CD4-positive, CD25-positive, alpha-beta regulatory T cell (primary cell): Measurements from ENCODE around the gene GSX2. TPM values are rescaled to one million over a fixed set of nuclear protein-coding genes. Genes with fewer than 3 reads are reported as not detected.
"Not testable (repeated sequence)": the region's sequence is repeated elsewhere in the genome, so short reads cannot be mapped to it uniquely, and the experiment has no call there.

Experiments used
- ATAC-seq, 2 donors: fragments of 150-1000 bp; cut with Tn5 transposase; one replicate each; pipeline ENCODE4 v1.10.0; 2021; ENCODE audit warnings: low read depth in 2 of 2, moderate number of reproducible peaks in 2 of 2, moderate library complexity in 1 of 2
- DNase-seq, 3 donors: peaks; one replicate each; pipeline versions ENCODE4 v3.0.0 to v3.0.0-alpha.2; 2012 to 2022; ENCODE audit warnings: mixed read lengths in 1 of 3
- H3K27ac ChIP-seq: one replicate; pipeline ENCODE4 v1.7.0; 2013; ENCODE audit warnings: mild to moderate bottlenecking, low read length; ENCODE audit not compliant: insufficient read depth, poor library complexity, severe bottlenecking
- H3K27me3 ChIP-seq: one replicate; pipeline ENCODE4 v1.7.0; 2013; ENCODE audit warnings: low read length; ENCODE audit not compliant: control insufficient read depth, insufficient read depth
- H3K36me3 ChIP-seq: one replicate; pipeline ENCODE4 v1.7.0; 2013; ENCODE audit warnings: mild to moderate bottlenecking, low read length, moderate library complexity; ENCODE audit not compliant: control insufficient read depth, insufficient read depth
- H3K4me1 ChIP-seq: 2 replicates; pipeline ENCODE4 v1.7.0; 2013; ENCODE audit warnings: mild to moderate bottlenecking, low read length; ENCODE audit not compliant: insufficient read depth, control insufficient read depth, poor library complexity, severe bottlenecking
- H3K4me3 ChIP-seq: one replicate; pipeline ENCODE4 v1.7.0; 2013; ENCODE audit warnings: low read depth, mild to moderate bottlenecking, low read length, moderate library complexity
- H3K9me3 ChIP-seq, 2 experiments: 1 replicate in 1 of 2; 2 replicates in 1 of 2; pipeline ENCODE4 v1.7.0; 2013; ENCODE audit warnings: low read length in 2 of 2, mild to moderate bottlenecking in 1 of 2, moderate library complexity in 1 of 2; ENCODE audit not compliant: control insufficient read depth in 2 of 2
- H3K27ac Mint-ChIP-seq, 3 donors: one replicate each; pipeline ENCODE4 v1.8.0; 2020 to 2022; ENCODE audit warnings: mild to moderate bottlenecking in 3 of 3, mixed read lengths in 3 of 3, moderate library complexity in 2 of 3
- H3K27me3 Mint-ChIP-seq: one replicate; pipeline ENCODE4 v1.8.0; 2022; ENCODE audit warnings: mild to moderate bottlenecking, mixed read lengths
- H3K36me3 Mint-ChIP-seq: one replicate; pipeline ENCODE4 v1.8.0; 2020; ENCODE audit warnings: mixed read lengths
- H3K4me1 Mint-ChIP-seq, 4 donors: one replicate each; pipeline ENCODE4 v1.8.0; 2020 to 2022; ENCODE audit warnings: mixed read lengths in 4 of 4, mild to moderate bottlenecking in 1 of 4
- H3K4me3 Mint-ChIP-seq, 4 donors: one replicate each; pipeline ENCODE4 v1.8.0; 2020 to 2022; ENCODE audit warnings: mild to moderate bottlenecking in 4 of 4, mixed read lengths in 4 of 4, moderate library complexity in 3 of 4
- H3K9me3 Mint-ChIP-seq, 7 donors: one replicate each; pipeline ENCODE4 v1.8.0; 2020 to 2022; ENCODE audit warnings: mixed read lengths in 7 of 7, mild to moderate bottlenecking in 3 of 7, moderate library complexity in 2 of 7
- polyA plus RNA-seq, 4 donors: library from polyadenylated mRNA; unstranded; fragments of 300-500 nt; fragmentation: Illumina TruSeq; gene quantifications; one replicate each; pipeline ENCODE4 v1.2.3, GENCODE V29; 2021
- total RNA-seq: library from RNA; stranded (reverse); gene quantifications from one replicate; pipeline ENCODE4 v1.2.3, GENCODE V29; 2022

The GSX2 gene
- total RNA-seq (not detected), polyA plus RNA-seq (not detected)

DNA sequence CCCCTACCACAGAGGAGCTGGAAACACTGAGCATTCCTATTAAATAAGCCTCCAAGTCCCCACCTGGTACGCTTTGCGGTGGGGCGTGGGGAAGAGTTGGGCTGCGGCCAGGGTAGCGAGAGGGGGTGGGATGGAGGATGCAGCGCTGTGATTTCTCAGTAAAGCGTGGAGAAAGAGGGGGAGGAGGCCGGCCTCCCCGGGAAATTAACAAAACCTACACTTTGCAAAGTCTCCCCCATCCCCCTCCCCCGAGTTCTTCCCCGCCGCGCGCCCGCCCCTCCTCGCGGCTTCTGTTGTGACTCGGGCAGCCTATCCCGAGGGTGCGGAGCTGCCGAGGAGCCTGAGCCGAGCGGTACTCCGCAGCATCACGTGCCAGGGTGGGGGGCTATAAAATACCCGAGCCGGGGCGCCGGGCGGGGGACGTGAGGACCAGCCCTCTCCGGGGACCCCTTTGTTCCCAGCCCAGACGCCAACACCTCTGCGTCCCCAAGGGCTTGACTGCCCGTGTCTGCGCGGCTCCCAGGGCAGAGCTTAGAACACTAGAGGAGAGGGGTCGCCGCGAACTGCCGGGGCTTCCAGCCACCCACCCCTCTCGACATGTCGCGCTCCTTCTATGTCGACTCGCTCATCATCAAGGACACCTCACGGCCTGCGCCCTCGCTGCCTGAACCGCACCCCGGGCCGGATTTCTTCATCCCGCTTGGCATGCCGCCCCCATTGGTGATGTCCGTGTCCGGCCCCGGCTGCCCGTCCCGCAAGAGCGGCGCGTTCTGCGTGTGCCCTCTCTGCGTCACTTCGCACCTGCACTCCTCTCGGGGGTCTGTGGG is at the start of gene GSX2:
TSS of gene GSX2 (plus strand) at position 416 of the 827 bp plus-strand sequence. CDS start at position 598, 182 bp downstream.
- H3K27me3 Mint-ChIP-seq, result peaks cover 91% of the 10 kb centered on the region
- DNase-seq, result no peak
- no peaks in the 10 kb centered on the region for H3K36me3 Mint-ChIP-seq
- ATAC-seq, result no peak
- no peak within 1 kb of the TSS for H3K27ac ChIP-seq
- peaks cover 30% of the 10 kb centered on the region for H3K4me1 ChIP-seq
- H3K36me3 ChIP-seq, result no peaks in the 10 kb centered on the region
- peaks cover 0 to 1% (median 0%) of the 10 kb centered on the region in 7 donors for H3K9me3 Mint-ChIP-seq
- peaks cover 4 to 50% (median 29%) of the 10 kb centered on the region in 4 donors for H3K4me1 Mint-ChIP-seq
- H3K4me3 ChIP-seq, result peak within 1 kb of the TSS; percentile 54
- peaks cover 68% of the 10 kb centered on the region for H3K27me3 ChIP-seq
- no peak within 1 kb of the TSS for H3K27ac Mint-ChIP-seq
- no peaks in the 10 kb centered on the region for H3K9me3 ChIP-seq
- H3K4me3 Mint-ChIP-seq, result peak within 1 kb of the TSS; percentile 11 to 78 (median 57)

DNA sequence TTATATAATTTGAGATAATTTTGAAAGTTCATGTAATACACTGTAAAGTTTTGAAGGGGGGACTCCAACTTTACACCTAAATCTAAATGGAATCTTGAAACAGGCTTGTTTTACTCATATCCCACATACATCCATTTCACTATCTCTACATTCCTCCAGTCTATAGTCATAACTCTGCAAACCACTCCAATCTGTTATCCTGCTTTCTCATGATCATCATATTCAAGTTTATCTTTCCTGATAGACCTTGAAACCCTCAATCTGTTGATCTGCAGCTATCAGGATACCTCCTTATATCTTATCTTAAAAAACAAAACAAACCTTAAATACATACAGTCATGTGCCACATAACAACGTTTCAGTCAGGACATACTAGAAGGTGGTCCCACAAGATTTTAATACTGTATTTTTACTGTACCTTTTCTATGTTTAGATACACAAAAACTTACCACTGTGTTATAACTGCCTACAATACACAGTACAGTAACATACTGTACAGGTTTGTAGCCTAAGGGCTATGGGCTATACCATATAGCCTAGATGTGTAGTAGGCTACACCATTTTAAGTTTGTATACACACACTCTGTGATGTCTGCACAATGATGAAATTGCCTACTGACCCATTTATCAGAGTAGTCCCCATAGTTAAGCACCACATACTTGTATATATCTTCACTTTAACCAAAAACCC is 49.6 kb upstream of the GSX2 start:
- H3K4me3 ChIP-seq, result no peak overlapping the region
- peaks cover 0 to 1% (median 0%) of the 10 kb centered on the region in 7 donors for H3K9me3 Mint-ChIP-seq
- ATAC-seq, result no peak
- H3K36me3 ChIP-seq, result peaks cover 12% of the 10 kb centered on the region
- H3K9me3 ChIP-seq, result no peaks in the 10 kb centered on the region
- peaks cover 14% of the 10 kb centered on the region for H3K4me1 ChIP-seq
- no peak for DNase-seq
- H3K27me3 Mint-ChIP-seq, result no peaks in the 10 kb centered on the region
- H3K4me1 Mint-ChIP-seq, result peaks cover 35 to 49% (median 39%) of the 10 kb centered on the region in 4 donors
- H3K27ac Mint-ChIP-seq, result peak overlapping the region in 1 of 3 donors; percentile 4
- H3K27ac ChIP-seq, result peak overlapping the region; percentile 6
- peaks cover 22% of the 10 kb centered on the region for H3K36me3 Mint-ChIP-seq
- no peaks in the 10 kb centered on the region for H3K27me3 ChIP-seq
- H3K4me3 Mint-ChIP-seq, result peak overlapping the region in 2 of 4 donors; percentile 34 to 48

DNA sequence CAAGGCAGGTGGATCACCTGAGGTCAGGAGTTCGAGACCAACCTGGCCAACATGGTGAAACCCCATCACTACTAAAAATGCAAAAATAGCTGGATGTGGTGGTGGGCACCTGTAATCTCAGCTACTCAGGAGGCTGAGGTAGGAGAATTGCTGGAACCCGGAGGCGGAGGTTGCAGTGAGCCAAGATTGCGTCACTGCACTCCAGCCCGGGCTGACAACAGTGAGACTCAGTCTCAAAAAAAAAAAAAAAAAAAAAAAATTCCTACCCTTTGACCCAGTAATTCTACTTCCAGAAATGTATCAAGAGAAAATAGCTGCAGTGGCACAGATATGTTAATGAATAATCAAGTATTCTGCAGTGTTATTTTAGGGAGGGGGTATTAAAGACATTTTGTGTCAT is 46.6 kb upstream of the GSX2 start:
- Mint-ChIP-seq H3K4me1 (peaks cover 53 to 69% (median 63%) of the 10 kb centered on the region in 4 donors), H3K36me3 (peaks cover 23% of the 10 kb centered on the region)
- H3K4me3 ChIP-seq, H3K9me3 ChIP-seq, H3K27ac Mint-ChIP-seq, DNase-seq, H3K27me3 Mint-ChIP-seq, H3K4me3 Mint-ChIP-seq, ATAC-seq, H3K27ac ChIP-seq, H3K27me3 ChIP-seq, H3K36me3 ChIP-seq, H3K9me3 Mint-ChIP-seq: not testable (repeated sequence)
- peaks cover 42% of the 10 kb centered on the region for H3K4me1 ChIP-seq

DNA sequence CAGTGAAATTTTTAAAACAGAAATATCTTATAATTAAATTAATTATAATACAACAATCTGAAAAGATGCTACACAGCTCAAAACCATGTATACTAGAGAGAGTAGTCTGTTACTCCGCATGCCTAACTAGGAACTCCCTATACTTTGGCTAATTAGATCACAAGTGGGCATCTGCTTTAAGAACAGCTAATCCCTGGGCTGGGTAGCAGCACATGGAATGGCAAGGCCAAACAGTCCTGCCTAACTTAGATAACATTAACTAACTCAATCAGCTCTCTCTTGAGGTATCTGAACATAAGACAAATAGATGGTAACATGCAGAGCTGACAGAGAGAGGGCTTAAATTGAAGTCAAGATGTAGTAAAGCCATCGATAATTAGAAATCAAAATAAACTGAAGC is 45.5 kb upstream of the GSX2 start:
- Mint-ChIP-seq H3K36me3 (peaks cover 21% of the 10 kb centered on the region), H3K27ac (peak overlapping the region in 1 of 3 donors; percentile 11), H3K4me3 (peak overlapping the region in 2 of 4 donors; percentile 7 to 34)

DNA sequence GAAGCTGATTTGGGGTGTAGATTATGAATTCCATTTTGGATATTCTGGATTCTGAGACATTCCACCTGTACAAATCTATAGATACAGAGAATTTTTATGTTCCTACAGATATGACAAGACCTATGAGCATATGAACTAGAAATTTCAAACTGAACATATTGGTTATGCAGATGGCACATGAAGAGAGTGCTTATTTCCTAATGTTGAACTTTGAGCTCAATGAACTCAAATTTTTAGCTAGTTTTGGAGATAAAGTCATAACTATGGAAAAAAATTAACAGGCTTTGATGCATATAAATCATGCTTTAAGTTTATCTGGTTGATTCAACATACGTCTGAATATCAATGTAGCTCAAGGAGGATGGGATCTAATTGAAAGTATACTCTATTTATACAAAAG is 44.5 kb upstream of the GSX2 start:
- no peaks in the 10 kb centered on the region for H3K36me3 ChIP-seq
- no peaks in the 10 kb centered on the region for H3K27me3 Mint-ChIP-seq
- peak overlapping the region in 1 of 4 donors; percentile 30 for H3K4me3 Mint-ChIP-seq
- no peaks in the 10 kb centered on the region for H3K9me3 Mint-ChIP-seq
- peak overlapping the region; percentile 27 for H3K4me3 ChIP-seq
- no peak overlapping the region for H3K27ac Mint-ChIP-seq
- H3K4me1 ChIP-seq, result peaks cover 62% of the 10 kb centered on the region
- no peaks in the 10 kb centered on the region for H3K9me3 ChIP-seq
- no peaks in the 10 kb centered on the region for H3K27me3 ChIP-seq
- peaks cover 21% of the 10 kb centered on the region for H3K36me3 Mint-ChIP-seq
- ATAC-seq (no peak), DNase-seq (no peak)
- H3K4me1 Mint-ChIP-seq, result peaks cover 50 to 73% (median 63%) of the 10 kb centered on the region in 4 donors
- no peak overlapping the region for H3K27ac ChIP-seq

More for the DNA sequence above, 45.5 kb upstream of the GSX2 start:
- no peak overlapping the region for H3K27ac ChIP-seq
- no peak for DNase-seq
- H3K4me1 Mint-ChIP-seq, result peaks cover 50 to 73% (median 63%) of the 10 kb centered on the region in 4 donors
- H3K27me3 ChIP-seq, result no peaks in the 10 kb centered on the region
- no peaks in the 10 kb centered on the region for H3K9me3 ChIP-seq
- no peaks in the 10 kb centered on the region for H3K36me3 ChIP-seq
- no peak for ATAC-seq
- H3K9me3 Mint-ChIP-seq, result peaks cover 0 to 1% (median 0%) of the 10 kb centered on the region in 7 donors
- H3K4me1 ChIP-seq, result peaks cover 53% of the 10 kb centered on the region
- H3K27me3 Mint-ChIP-seq, result no peaks in the 10 kb centered on the region
- peak overlapping the region; percentile 33 for H3K4me3 ChIP-seq

DNA sequence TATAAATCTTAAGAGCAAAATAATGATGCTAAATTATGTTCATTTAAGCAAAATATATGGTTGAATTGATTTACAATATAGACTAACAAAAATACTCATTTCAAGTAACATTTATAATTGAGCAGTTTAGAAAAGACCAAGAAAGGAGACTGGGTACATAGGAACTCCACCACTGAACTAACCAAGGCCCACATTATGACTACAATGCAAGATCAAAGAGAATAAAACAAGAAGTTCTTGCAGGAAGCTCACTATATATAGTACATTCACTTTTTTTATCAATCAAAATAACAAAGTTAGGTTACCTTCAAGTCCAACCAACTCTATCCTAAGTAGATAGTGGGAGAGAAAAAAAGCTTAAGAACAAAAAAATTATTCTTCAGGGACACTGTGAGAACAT is 43.6 kb upstream of the GSX2 start:
- Histone ChIP-seq H3K9me3 (no peaks in the 10 kb centered on the region), H3K36me3 (no peaks in the 10 kb centered on the region), H3K27ac (no peak overlapping the region), H3K4me3 (peak overlapping the region; percentile 80), H3K27me3 (no peaks in the 10 kb centered on the region), H3K4me1 (peaks cover 65% of the 10 kb centered on the region)
- no peaks in the 10 kb centered on the region for H3K27me3 Mint-ChIP-seq
- H3K4me1 Mint-ChIP-seq, result peaks cover 45 to 72% (median 64%) of the 10 kb centered on the region in 4 donors
- peak overlapping the region; percentile 3 to 71 (median 65) for H3K4me3 Mint-ChIP-seq
- H3K27ac Mint-ChIP-seq, result no peak overlapping the region
- no peaks in the 10 kb centered on the region for H3K9me3 Mint-ChIP-seq
- ATAC-seq (peak; percentile 52 to 61), DNase-seq (peak in 1 of 3 donors; percentile 37)
- peaks cover 18% of the 10 kb centered on the region for H3K36me3 Mint-ChIP-seq

DNA sequence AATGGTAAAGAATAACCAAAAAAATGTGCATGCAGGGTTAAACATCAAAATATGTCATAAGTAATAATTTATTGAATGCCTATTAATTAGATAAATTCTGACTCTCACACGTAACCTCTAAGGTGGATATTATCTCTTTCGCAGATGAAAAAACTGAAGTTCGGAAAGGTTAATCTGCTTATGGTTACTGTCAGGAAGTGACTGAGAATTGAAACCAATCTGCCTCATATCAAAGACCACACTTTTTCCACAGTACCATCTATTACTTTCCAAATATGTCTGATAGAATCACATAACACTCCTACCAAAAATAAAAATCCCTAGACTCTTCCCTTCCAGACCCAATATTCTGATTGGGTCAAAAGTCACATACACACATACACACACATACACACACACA is 41.8 kb upstream of the GSX2 start:
- Histone ChIP-seq H3K27me3 (no peaks in the 10 kb centered on the region), H3K9me3 (no peaks in the 10 kb centered on the region), H3K36me3 (no peaks in the 10 kb centered on the region), H3K4me1 (peaks cover 71% of the 10 kb centered on the region), H3K4me3 (peak overlapping the region; percentile 80), H3K27ac (no peak overlapping the region)
- ATAC-seq (peak; percentile 44 to 50), DNase-seq (peak in 2 of 3 donors; percentile 36 to 50)
- Mint-ChIP-seq H3K9me3 (no peaks in the 10 kb centered on the region), H3K36me3 (peaks cover 14% of the 10 kb centered on the region), H3K27me3 (no peaks in the 10 kb centered on the region), H3K27ac (peak overlapping the region; percentile 24 to 88 (median 33)), H3K4me1 (peaks cover 47 to 78% (median 68%) of the 10 kb centered on the region in 4 donors), H3K4me3 (peak overlapping the region; percentile 64 to 83 (median 71))
